Glutamatergic neuron (in vitro differentiated cells): Measurements from ENCODE around the gene PHKG2. TPM values are rescaled to one million over a fixed set of nuclear protein-coding genes. Genes with fewer than 3 reads are reported as not detected.

Source experiments
- DNase-seq: peaks from one replicate; pipeline ENCODE4 v3.0.0; 2022
- H3K27ac Mint-ChIP-seq: one replicate; pipeline ENCODE4 v1.8.0; 2020; ENCODE audit warnings: mild to moderate bottlenecking, mixed read lengths, inconsistent platforms; ENCODE audit not compliant: unreplicated experiment
- H3K27me3 Mint-ChIP-seq: one replicate; pipeline ENCODE4 v1.8.0; 2020; ENCODE audit warnings: mild to moderate bottlenecking, moderate library complexity, mixed read lengths, inconsistent platforms; ENCODE audit not compliant: unreplicated experiment
- H3K36me3 Mint-ChIP-seq: one replicate; pipeline ENCODE4 v1.8.0; 2020; ENCODE audit warnings: mild to moderate bottlenecking, mixed read lengths, inconsistent platforms; ENCODE audit not compliant: unreplicated experiment
- H3K4me1 Mint-ChIP-seq: one replicate; pipeline ENCODE4 v1.8.0; 2020; ENCODE audit warnings: mild to moderate bottlenecking, low read depth, mixed read lengths, inconsistent platforms; ENCODE audit not compliant: unreplicated experiment
- H3K4me3 Mint-ChIP-seq: one replicate; pipeline ENCODE4 v1.8.0; 2020; ENCODE audit warnings: mild to moderate bottlenecking, mixed read lengths, inconsistent platforms; ENCODE audit not compliant: unreplicated experiment
- H3K9me3 Mint-ChIP-seq: one replicate; pipeline ENCODE4 v1.8.0; 2020; ENCODE audit warnings: mild to moderate bottlenecking, moderate library complexity, mixed read lengths, inconsistent platforms; ENCODE audit not compliant: unreplicated experiment
- total RNA-seq: library from RNA; stranded (reverse); fragmentation: NEBNext Ultra II Directional; extraction: Animal tissue kit (Norgen Biotek cat#: 25700); gene quantifications from one replicate; pipeline ENCODE4 v1.2.1, GENCODE V29; 2021; ENCODE audit not compliant: unreplicated experiment
- TF ChIP-seq, protein P1 (sequence below): fragments of 200-600 bp; sonication (generic); IDR thresholded peaks from one replicate; pipeline ENCODE4 v1.5.0; 2021; ENCODE audit not compliant: partially characterized antibody, unreplicated experiment

PHKG2 gene
- total RNA-seq, 1 donor from 2014 or later = 32.6 TPM

DNA sequence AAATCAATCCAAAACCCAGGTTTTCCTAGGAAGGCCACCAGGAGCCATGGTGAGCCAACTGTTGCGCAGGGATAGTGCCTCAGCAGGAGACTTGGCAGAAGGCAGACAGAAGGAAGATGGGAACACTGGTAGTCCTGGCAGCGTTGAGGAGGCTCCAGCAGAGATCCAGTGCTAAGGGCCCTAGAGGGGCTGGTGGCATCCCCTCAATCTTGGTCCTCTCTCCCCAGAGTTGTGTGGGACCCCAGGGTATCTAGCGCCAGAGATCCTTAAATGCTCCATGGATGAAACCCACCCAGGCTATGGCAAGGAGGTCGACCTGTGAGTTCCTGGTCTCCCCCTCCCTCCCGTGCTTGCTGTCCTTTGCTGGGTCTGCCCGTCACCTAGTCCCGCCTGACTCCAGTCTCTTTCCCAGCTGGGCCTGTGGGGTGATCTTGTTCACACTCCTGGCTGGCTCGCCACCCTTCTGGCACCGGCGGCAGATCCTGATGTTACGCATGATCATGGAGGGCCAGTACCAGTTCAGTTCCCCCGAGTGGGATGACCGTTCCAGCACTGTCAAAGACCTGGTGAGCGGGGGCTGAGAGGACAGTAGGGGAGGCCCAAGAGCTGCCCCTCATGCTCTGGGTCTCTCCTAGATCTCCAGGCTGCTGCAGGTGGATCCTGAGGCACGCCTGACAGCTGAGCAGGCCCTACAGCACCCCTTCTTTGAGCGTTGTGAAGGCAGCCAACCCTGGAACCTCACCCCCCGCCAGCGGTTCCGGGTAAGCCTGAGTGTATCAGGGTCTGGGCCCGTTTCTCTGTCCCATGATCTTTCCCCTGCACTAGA is 7.9 kb downstream of the PHKG2 start:
- Mint-ChIP-seq H3K27me3 (peaks cover 7% of the 10 kb centered on the region), H3K27ac (no peak overlapping the region), H3K9me3 (peaks cover 6% of the 10 kb centered on the region), H3K4me1 (peaks cover 6% of the 10 kb centered on the region), H3K4me3 (no peak overlapping the region), H3K36me3 (peaks cover 6% of the 10 kb centered on the region)
- TF ChIP-seq, protein P1, sequence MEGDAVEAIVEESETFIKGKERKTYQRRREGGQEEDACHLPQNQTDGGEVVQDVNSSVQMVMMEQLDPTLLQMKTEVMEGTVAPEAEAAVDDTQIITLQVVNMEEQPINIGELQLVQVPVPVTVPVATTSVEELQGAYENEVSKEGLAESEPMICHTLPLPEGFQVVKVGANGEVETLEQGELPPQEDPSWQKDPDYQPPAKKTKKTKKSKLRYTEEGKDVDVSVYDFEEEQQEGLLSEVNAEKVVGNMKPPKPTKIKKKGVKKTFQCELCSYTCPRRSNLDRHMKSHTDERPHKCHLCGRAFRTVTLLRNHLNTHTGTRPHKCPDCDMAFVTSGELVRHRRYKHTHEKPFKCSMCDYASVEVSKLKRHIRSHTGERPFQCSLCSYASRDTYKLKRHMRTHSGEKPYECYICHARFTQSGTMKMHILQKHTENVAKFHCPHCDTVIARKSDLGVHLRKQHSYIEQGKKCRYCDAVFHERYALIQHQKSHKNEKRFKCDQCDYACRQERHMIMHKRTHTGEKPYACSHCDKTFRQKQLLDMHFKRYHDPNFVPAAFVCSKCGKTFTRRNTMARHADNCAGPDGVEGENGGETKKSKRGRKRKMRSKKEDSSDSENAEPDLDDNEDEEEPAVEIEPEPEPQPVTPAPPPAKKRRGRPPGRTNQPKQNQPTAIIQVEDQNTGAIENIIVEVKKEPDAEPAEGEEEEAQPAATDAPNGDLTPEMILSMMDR = no peak
- DNase-seq = no peak

DNA sequence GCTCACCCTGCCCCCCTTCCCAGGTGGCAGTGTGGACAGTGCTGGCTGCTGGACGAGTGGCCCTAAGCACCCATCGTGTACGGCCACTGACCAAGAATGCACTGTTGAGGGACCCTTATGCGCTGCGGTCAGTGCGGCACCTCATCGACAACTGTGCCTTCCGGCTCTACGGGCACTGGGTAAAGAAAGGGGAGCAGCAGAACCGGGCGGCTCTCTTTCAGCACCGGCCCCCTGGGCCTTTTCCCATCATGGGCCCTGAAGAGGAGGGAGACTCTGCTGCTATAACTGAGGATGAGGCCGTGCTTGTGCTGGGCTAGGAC is 8.5 kb downstream of the PHKG2 start:
- TF ChIP-seq, protein P1 = no peak
- no peak for DNase-seq
- Mint-ChIP-seq H3K36me3 (peaks cover 6% of the 10 kb centered on the region), H3K4me3 (no peak overlapping the region), H3K9me3 (peaks cover 4% of the 10 kb centered on the region), H3K27me3 (peaks cover 5% of the 10 kb centered on the region), H3K27ac (no peak overlapping the region), H3K4me1 (peaks cover 6% of the 10 kb centered on the region)

DNA sequence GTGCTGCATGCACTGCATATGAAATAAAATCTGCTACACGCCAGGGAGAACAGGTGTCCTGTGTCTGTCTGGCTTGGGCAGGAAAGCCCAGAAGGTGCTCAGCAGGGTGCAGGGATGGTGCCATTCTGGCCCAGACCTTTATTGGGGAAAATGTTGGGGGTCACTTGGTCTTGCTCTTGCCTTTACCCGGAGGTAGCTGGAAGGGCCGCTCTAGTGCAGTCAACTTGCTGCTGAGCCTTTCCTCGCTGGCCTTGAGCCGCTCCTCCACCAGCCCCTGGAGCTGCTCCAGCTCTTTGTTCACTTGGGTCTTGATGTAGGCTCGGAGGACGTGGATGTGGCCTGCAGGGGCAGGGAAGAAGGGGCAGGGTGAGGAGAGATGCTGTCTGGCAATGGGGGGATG is 9.1 kb downstream of the PHKG2 start:
- Mint-ChIP-seq H3K27ac (no peak overlapping the region), H3K27me3 (peaks cover 5% of the 10 kb centered on the region), H3K36me3 (peaks cover 6% of the 10 kb centered on the region), H3K4me1 (peaks cover 6% of the 10 kb centered on the region), H3K4me3 (no peak overlapping the region), H3K9me3 (peaks cover 4% of the 10 kb centered on the region)
- TF ChIP-seq, protein P1 = no peak
- DNase-seq = no peak

DNA sequence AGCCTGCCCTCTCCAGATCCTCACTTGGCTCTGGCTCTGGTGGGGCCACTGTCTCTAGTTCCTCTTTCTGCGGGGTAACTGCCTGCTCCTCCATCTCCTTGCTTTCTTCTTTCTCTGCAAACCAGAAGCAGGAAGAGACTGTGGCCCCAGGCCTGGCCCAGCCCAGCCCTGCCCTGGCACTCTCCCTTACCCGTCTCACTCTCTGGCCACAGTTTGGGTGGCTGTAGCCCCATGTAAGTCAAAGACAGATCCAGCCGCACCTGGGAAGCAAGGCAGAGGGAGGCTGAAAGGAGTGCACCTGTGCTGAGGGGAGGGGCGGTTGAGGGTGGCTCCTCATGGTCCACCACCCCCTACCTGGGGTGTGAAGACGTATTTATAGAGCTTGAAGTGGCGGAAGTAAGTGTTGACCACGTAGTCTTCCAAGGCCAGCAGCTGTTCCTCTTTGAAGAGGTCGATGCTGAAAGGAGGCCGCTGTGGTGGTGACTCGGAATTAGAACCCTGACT is 10.8 kb downstream of the PHKG2 start:
- TF ChIP-seq, protein P1 = no peak
- peaks cover 7% of the 10 kb centered on the region for H3K9me3 Mint-ChIP-seq
- peaks cover 6% of the 10 kb centered on the region for H3K36me3 Mint-ChIP-seq
- no peak overlapping the region for H3K4me3 Mint-ChIP-seq
- DNase-seq = no peak
- no peak overlapping the region for H3K27ac Mint-ChIP-seq
- peaks cover 13% of the 10 kb centered on the region for H3K4me1 Mint-ChIP-seq
- H3K27me3 Mint-ChIP-seq = peaks cover 5% of the 10 kb centered on the region

DNA sequence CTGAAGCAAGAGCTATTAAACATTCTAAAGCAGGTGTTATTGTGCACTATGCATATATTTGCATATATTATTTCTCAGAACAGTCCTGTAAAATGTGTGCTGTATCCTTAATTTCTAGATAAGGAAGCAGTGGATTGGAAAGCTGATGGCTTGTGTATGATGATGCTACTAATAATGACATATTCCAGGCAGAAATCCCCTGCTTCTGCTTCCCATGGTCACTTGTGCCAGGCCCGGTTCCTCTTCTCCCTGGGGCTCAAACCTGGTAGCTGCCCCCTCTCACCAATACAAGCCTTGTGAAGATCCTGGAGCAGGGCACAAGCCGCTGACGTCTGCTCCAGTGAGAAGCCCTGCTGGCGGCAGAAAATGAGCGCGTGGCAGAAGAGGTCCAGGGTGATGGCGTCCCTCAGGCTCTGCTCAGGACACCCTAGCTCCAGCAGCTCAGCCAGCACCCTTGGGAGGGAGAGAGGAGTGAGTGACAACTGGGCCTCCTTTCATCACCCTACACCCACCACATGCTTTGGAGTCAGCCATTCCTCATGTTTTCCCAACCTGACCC is 11.9 kb downstream of the PHKG2 start:
- H3K4me3 Mint-ChIP-seq = peak overlapping the region; percentile 93
- H3K27ac Mint-ChIP-seq = no peak overlapping the region
- peaks cover 7% of the 10 kb centered on the region for H3K9me3 Mint-ChIP-seq
- peaks cover 13% of the 10 kb centered on the region for H3K4me1 Mint-ChIP-seq
- peaks cover 6% of the 10 kb centered on the region for H3K36me3 Mint-ChIP-seq
- H3K27me3 Mint-ChIP-seq = peaks cover 5% of the 10 kb centered on the region
- TF ChIP-seq, protein P1 = no peak
- DNase-seq = no peak
